Measurements from ENCODE around the gene CCDC188. TPM values are rescaled to one million over a fixed set of nuclear protein-coding genes. Genes with fewer than 3 reads are reported as not detected.
A peak's percentile ranks its signal among the peaks of the same experiment; 100 is the strongest.

Gene CCDC188
- total and polyA plus RNA-seq, 2 of the 13 experiments (the other 11 are each of a cell fraction or from before 2014, with no cell fraction given): not detected

DNA sequence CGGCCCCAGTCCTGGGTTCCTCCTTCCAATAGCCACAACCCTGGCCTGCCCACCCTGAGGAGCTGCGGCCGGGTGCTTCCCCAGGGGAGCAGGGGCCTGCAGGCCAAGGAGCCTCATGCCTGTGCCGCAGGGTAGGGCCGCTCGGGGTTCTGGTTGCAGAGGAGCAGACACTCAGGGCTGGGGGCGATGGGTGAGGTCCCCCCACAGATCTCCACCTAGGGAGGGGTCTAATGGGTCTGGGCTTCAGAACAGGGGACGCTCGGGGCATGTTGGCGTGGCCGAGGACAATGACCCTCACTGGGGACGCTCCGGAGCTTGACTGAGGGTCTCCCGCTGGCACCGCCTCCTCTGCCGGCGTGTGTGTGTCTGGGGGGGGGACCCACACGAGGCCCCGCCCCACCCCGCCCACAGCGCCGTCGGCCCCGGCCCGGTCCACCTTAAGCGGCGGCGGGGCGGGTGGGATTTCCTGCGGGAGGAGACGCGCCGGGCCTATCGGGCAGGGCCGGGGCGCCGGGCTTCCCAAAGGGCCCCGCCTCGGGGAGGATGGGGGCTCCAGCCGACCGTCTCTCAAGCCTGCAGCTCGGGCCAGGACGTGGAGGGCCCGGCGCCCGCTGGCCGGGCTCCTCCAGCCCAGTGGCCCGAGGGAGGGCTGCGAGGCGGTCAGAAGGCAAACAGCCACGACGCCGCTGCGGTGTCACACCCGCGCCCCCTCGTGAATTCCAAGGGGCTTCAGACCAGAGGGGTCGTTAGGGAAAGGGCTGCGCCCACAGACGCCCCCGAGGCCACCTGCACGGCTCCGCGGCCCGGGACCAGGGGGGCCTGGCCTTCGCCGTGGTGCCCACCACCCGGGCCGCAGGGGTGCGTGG, 19.9 kb downstream of the CCDC188 start (continued):
- TF ChIP-seq, protein P1, sequence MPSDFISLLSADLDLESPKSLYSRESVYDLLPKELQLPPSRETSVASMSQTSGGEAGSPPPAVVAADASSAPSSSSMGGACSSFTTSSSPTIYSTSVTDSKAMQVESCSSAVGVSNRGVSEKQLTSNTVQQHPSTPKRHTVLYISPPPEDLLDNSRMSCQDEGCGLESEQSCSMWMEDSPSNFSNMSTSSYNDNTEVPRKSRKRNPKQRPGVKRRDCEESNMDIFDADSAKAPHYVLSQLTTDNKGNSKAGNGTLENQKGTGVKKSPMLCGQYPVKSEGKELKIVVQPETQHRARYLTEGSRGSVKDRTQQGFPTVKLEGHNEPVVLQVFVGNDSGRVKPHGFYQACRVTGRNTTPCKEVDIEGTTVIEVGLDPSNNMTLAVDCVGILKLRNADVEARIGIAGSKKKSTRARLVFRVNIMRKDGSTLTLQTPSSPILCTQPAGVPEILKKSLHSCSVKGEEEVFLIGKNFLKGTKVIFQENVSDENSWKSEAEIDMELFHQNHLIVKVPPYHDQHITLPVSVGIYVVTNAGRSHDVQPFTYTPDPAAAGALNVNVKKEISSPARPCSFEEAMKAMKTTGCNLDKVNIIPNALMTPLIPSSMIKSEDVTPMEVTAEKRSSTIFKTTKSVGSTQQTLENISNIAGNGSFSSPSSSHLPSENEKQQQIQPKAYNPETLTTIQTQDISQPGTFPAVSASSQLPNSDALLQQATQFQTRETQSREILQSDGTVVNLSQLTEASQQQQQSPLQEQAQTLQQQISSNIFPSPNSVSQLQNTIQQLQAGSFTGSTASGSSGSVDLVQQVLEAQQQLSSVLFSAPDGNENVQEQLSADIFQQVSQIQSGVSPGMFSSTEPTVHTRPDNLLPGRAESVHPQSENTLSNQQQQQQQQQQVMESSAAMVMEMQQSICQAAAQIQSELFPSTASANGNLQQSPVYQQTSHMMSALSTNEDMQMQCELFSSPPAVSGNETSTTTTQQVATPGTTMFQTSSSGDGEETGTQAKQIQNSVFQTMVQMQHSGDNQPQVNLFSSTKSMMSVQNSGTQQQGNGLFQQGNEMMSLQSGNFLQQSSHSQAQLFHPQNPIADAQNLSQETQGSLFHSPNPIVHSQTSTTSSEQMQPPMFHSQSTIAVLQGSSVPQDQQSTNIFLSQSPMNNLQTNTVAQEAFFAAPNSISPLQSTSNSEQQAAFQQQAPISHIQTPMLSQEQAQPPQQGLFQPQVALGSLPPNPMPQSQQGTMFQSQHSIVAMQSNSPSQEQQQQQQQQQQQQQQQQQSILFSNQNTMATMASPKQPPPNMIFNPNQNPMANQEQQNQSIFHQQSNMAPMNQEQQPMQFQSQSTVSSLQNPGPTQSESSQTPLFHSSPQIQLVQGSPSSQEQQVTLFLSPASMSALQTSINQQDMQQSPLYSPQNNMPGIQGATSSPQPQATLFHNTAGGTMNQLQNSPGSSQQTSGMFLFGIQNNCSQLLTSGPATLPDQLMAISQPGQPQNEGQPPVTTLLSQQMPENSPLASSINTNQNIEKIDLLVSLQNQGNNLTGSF (CRISPR knock-in tag; IDR thresholded peaks at IDR 0.05): no peak
- no peak for TF ChIP-seq KDM4B (CRISPR knock-in tag; IDR thresholded peaks at IDR 0.05)
- TF ChIP-seq ZNF552 (CRISPR knock-in tag; IDR thresholded peaks at IDR 0.05; ENCODE audit: borderline replicate concordance): no peak
- TF ChIP-seq, protein P2, sequence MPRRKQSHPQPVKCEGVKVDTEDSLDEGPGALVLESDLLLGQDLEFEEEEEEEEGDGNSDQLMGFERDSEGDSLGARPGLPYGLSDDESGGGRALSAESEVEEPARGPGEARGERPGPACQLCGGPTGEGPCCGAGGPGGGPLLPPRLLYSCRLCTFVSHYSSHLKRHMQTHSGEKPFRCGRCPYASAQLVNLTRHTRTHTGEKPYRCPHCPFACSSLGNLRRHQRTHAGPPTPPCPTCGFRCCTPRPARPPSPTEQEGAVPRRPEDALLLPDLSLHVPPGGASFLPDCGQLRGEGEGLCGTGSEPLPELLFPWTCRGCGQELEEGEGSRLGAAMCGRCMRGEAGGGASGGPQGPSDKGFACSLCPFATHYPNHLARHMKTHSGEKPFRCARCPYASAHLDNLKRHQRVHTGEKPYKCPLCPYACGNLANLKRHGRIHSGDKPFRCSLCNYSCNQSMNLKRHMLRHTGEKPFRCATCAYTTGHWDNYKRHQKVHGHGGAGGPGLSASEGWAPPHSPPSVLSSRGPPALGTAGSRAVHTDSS (CRISPR knock-in tag; conservative IDR thresholded peaks at IDR 0.05): no peak
- no peak for TF ChIP-seq TEAD3 (CRISPR knock-in tag; optimal IDR thresholded peaks at IDR 0.05; ENCODE audit: borderline replicate concordance)
- TF ChIP-seq, protein P3, sequence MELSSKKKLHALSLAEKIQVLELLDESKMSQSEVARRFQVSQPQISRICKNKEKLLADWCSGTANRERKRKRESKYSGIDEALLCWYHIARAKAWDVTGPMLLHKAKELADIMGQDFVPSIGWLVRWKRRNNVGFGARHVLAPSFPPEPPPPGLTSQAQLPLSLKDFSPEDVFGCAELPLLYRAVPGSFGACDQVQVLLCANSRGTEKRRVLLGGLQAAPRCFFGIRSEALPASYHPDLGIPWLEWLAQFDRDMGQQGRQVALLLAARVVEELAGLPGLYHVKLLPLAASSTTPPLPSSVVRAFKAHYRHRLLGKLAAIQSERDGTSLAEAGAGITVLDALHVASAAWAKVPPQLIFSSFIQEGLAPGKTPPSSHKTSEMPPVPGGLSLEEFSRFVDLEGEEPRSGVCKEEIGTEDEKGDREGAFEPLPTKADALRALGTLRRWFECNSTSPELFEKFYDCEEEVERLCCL (CRISPR knock-in tag; IDR thresholded peaks at IDR 0.05; ENCODE audit: borderline replicate concordance): no peak
- TF ChIP-seq ZNF343 (CRISPR knock-in tag; IDR thresholded peaks at IDR 0.05): no peak
- no peak for TF ChIP-seq KLF15 (CRISPR knock-in tag; IDR thresholded peaks at IDR 0.05; ENCODE audit: borderline replicate concordance)
- TF ChIP-seq, protein P4, sequence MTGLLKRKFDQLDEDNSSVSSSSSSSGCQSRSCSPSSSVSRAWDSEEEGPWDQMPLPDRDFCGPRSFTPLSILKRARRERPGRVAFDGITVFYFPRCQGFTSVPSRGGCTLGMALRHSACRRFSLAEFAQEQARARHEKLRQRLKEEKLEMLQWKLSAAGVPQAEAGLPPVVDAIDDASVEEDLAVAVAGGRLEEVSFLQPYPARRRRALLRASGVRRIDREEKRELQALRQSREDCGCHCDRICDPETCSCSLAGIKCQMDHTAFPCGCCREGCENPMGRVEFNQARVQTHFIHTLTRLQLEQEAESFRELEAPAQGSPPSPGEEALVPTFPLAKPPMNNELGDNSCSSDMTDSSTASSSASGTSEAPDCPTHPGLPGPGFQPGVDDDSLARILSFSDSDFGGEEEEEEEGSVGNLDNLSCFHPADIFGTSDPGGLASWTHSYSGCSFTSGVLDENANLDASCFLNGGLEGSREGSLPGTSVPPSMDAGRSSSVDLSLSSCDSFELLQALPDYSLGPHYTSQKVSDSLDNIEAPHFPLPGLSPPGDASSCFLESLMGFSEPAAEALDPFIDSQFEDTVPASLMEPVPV (CRISPR knock-in tag; IDR thresholded peaks at IDR 0.05): 0 out of 2 replicates have a peak, but pooled peaks have one; percentile 34
- no peak for TF ChIP-seq ZNF234 (CRISPR knock-in tag; conservative IDR thresholded peaks at IDR 0.05)
- TF ChIP-seq JARID2 (CRISPR knock-in tag; IDR thresholded peaks at IDR 0.05; ENCODE audit: insufficient replicate concordance): no peak
- TF ChIP-seq, protein P5, sequence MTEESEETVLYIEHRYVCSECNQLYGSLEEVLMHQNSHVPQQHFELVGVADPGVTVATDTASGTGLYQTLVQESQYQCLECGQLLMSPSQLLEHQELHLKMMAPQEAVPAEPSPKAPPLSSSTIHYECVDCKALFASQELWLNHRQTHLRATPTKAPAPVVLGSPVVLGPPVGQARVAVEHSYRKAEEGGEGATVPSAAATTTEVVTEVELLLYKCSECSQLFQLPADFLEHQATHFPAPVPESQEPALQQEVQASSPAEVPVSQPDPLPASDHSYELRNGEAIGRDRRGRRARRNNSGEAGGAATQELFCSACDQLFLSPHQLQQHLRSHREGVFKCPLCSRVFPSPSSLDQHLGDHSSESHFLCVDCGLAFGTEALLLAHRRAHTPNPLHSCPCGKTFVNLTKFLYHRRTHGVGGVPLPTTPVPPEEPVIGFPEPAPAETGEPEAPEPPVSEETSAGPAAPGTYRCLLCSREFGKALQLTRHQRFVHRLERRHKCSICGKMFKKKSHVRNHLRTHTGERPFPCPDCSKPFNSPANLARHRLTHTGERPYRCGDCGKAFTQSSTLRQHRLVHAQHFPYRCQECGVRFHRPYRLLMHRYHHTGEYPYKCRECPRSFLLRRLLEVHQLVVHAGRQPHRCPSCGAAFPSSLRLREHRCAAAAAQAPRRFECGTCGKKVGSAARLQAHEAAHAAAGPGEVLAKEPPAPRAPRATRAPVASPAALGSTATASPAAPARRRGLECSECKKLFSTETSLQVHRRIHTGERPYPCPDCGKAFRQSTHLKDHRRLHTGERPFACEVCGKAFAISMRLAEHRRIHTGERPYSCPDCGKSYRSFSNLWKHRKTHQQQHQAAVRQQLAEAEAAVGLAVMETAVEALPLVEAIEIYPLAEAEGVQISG (CRISPR knock-in tag; IDR thresholded peaks at IDR 0.05): peak; percentile 10; the same call in 1 of the 2 replicates
- TF ChIP-seq ZNF549 (CRISPR knock-in tag; IDR thresholded peaks at IDR 0.05): no peak
- no peak for TF ChIP-seq ZMAT3 (CRISPR knock-in tag; conservative IDR thresholded peaks at IDR 0.05)
- no peak for TF ChIP-seq TBX3 (IDR thresholded peaks at IDR 0.05; ENCODE audit: borderline replicate concordance)
